ENCODE data around the gene ESYT1. TPM values are rescaled to one million over a fixed set of nuclear protein-coding genes. Genes with fewer than 3 reads are reported as not detected.

The ESYT1 gene
- total RNA-seq, 1 experiment from 2014 or later = 111 TPM

DNA sequence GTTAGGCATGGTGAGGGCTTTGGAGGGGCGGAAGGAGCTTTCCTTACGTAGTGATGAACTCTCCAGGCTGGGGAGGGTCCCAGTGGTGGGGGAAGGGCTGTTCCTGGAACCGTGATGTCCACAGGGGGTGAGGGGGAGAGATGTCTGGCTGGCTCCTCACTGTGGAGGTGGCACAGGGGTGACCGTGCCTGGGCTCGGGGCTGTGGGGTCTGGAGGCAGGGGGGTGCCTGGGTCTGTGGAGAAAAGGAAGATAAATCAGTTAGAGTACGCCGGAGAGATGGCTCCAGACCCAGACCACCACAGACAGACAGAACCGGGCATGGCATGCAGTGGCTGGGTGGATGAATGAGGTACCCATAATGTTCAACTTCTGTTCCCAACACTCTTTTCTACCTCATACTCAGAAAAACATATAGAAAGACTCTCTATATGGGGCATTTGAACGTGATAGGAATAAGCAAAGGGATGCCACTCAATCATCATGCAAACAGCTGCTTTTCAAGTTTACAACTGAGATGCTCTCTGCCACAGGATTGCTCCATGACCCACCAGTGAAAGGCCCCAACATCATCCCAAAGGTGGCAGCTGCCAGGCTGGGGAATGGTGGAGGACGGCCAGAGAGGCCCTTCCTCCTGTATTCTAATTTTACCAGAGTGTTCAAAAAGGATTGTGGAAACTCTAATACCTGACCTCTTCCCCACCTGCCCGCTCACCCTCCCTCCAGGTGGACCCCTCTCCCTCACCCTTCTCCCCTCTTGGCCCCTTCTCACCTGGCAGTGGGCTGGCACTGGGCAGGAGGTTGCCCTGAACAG is 35.7 kb downstream of the ESYT1 start:
- no peak overlapping the region for H2BK5ac ChIP-seq (ENCODE audit: insufficient read length, low read length)
- Mint-ChIP-seq H3K27me3 (ENCODE audit: low read depth) (peaks cover 8% of the 10 kb centered on the region), H3K27ac (peak overlapping the region; percentile 24 to 92 (median 79); a peak in 4 of 7 replicates), H3K9me3 (peaks cover 0 to 3% of the 10 kb centered on the region in 2 experiments; a peak in 2 of 5 replicates), H3K4me1 (peaks cover 42 to 52% of the 10 kb centered on the region in 2 experiments), H3K4me3 (peak overlapping the region; percentile 22 to 34; a peak in 3 of 5 replicates), H3K36me3 (ENCODE audit: insufficient read depth in 1 of 3, low read depth in 3 of 3) (peaks cover 70 to 93% (median 91%) of the 10 kb centered on the region in 3 experiments)
- no peak overlapping the region for H3K9ac ChIP-seq (ENCODE audit: extremely low read depth, insufficient read length, low read length)
- H4K91ac ChIP-seq (ENCODE audit: insufficient read length, low read depth, low read length) = no peak overlapping the region
- H3K9me3 ChIP-seq (ENCODE audit: control insufficient read depth, low read depth, low read length) = no peaks in the 10 kb centered on the region
- H2AK5ac ChIP-seq (ENCODE audit: insufficient read length, low read length) = no peak overlapping the region
- H3K23me2 ChIP-seq (ENCODE audit: insufficient read length, low read depth, low read length, poor library complexity, severe bottlenecking) = peaks cover 8% of the 10 kb centered on the region
- H2BK20ac ChIP-seq (ENCODE audit: low read depth, low read length, poor library complexity, severe bottlenecking) = no peak overlapping the region
- no peak overlapping the region for H2BK120ac ChIP-seq (ENCODE audit: low read depth, low read length, poor library complexity, severe bottlenecking)
- H3K27ac ChIP-seq (ENCODE audit: insufficient read length, low read depth, low read length) = no peak overlapping the region
- no peaks in the 10 kb centered on the region for H4K20me1 ChIP-seq (ENCODE audit: control insufficient read depth, insufficient read depth, insufficient read length)
- no CpG with 5 or more reads among the region's 11 CpGs for WGBS (ENCODE audit: extremely low coverage, insufficient read length, low lambda C conversion rate)
- H3K23ac ChIP-seq (ENCODE audit: insufficient read length, low read depth, low read length) = no peak overlapping the region
- H3K18ac ChIP-seq (ENCODE audit: insufficient read length, low read depth, low read length) = no peak overlapping the region
- peaks cover 2% of the 10 kb centered on the region; the same call in 1 of the 2 replicates for H3K79me2 ChIP-seq (ENCODE audit: insufficient read depth, low read length)
- no peak overlapping the region for H4K8ac ChIP-seq (replicated peaks; ENCODE audit: insufficient read length, low read depth, low read length)
- no peak overlapping the region for H2AFZ ChIP-seq (ENCODE audit: low read length)
- no peak overlapping the region for H3T11ph ChIP-seq (ENCODE audit: low read length)
- no peak overlapping the region for H4K5ac ChIP-seq (ENCODE audit: insufficient read length, low read depth, low read length)
- TF ChIP-seq, protein P1, sequence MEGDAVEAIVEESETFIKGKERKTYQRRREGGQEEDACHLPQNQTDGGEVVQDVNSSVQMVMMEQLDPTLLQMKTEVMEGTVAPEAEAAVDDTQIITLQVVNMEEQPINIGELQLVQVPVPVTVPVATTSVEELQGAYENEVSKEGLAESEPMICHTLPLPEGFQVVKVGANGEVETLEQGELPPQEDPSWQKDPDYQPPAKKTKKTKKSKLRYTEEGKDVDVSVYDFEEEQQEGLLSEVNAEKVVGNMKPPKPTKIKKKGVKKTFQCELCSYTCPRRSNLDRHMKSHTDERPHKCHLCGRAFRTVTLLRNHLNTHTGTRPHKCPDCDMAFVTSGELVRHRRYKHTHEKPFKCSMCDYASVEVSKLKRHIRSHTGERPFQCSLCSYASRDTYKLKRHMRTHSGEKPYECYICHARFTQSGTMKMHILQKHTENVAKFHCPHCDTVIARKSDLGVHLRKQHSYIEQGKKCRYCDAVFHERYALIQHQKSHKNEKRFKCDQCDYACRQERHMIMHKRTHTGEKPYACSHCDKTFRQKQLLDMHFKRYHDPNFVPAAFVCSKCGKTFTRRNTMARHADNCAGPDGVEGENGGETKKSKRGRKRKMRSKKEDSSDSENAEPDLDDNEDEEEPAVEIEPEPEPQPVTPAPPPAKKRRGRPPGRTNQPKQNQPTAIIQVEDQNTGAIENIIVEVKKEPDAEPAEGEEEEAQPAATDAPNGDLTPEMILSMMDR (conservative IDR thresholded peaks at IDR 0.05) = no peak
- H2BK15ac ChIP-seq (ENCODE audit: low read depth, low read length) = no peak overlapping the region
- no peak overlapping the region for H2BK12ac ChIP-seq (ENCODE audit: insufficient read length, low read depth, low read length)
- DNase-seq = no peak
- no peak overlapping the region for H3K56ac ChIP-seq (ENCODE audit: insufficient read length, low read depth, low read length)
- no peak overlapping the region for H3K4ac ChIP-seq (ENCODE audit: low read depth, low read length)
- peaks cover 2% of the 10 kb centered on the region for H3K79me1 ChIP-seq (ENCODE audit: insufficient read depth, low read depth, low read length, poor library complexity, severe bottlenecking)
- no peak overlapping the region for H3K4me2 ChIP-seq (ENCODE audit: insufficient read depth, insufficient read length, low read length)
- no peak overlapping the region for H3K14ac ChIP-seq (ENCODE audit: insufficient read depth, low read length)
- H3K4me1 ChIP-seq (ENCODE audit: insufficient read depth, low read length) = peaks cover 5% of the 10 kb centered on the region; the same call in 1 of the 2 replicates
- H3K27me3 ChIP-seq (ENCODE audit: insufficient read depth, low read length) = no peaks in the 10 kb centered on the region
